Activated CD8-positive, alpha-beta memory T cell treated with anti-CD3 and anti-CD28 coated beads, Interleukin-2, amount 10 ng/mL, durations not matched to agents 7 days and 5 days (primary cell): Measurements from ENCODE around the gene GLRA2. TPM values are rescaled to one million over a fixed set of nuclear protein-coding genes. Genes with fewer than 3 reads are reported as not detected.

Experiments
- ATAC-seq: fragments of 150-1000 bp; cut with Tn5 transposase; one replicate; pipeline ENCODE4 v1.10.0; 2021; ENCODE audit warnings: moderate library complexity
- CTCF ChIA-PET: fragments of 350-600 bp; sonication (Branson Sonifier 250); formaldehyde crosslinking; loops from one replicate; lab custom pipeline; 2021; ENCODE audit warnings: antibody characterized with exemption; lab: Charles Lee
- DNase-seq: peaks from one replicate; pipeline ENCODE4 v3.0.0-alpha.2; 2020
- H3K27ac Mint-ChIP-seq: one replicate; pipeline ENCODE4 v1.8.0; 2021; ENCODE audit warnings: mild to moderate bottlenecking, mixed read lengths
- H3K27me3 Mint-ChIP-seq: one replicate; pipeline ENCODE4 v1.8.0; 2021; ENCODE audit warnings: mixed read lengths
- H3K36me3 Mint-ChIP-seq: one replicate; pipeline ENCODE4 v1.8.0; 2021; ENCODE audit warnings: mild to moderate bottlenecking, mixed read lengths
- H3K4me1 Mint-ChIP-seq: one replicate; pipeline ENCODE4 v1.8.0; 2021; ENCODE audit warnings: mixed read lengths
- H3K4me3 Mint-ChIP-seq: one replicate; pipeline ENCODE4 v1.8.0; 2021; ENCODE audit warnings: mild to moderate bottlenecking, moderate library complexity, mixed read lengths
- H3K9me3 Mint-ChIP-seq: one replicate; pipeline ENCODE4 v1.8.0; 2022; ENCODE audit warnings: low read depth, mixed read lengths
- total RNA-seq, 2 experiments: library from RNA; stranded (reverse); gene quantifications; one replicate each; pipeline ENCODE4 v1.2.3, GENCODE V29; 2021

The GLRA2 gene
- total RNA-seq, 2 experiments from 2014 or later = not detected

- H3K27me3 Mint-ChIP-seq = no peaks in the 10 kb centered on the region
- H3K9me3 Mint-ChIP-seq = no peaks in the 10 kb centered on the region
- H3K27ac Mint-ChIP-seq = no peak overlapping the region
- CTCF ChIA-PET = no interaction called here
- ATAC-seq (no peak), DNase-seq (no peak)
- H3K36me3 Mint-ChIP-seq = no peaks in the 10 kb centered on the region
- H3K4me1 Mint-ChIP-seq = no peaks in the 10 kb centered on the region
- no peak overlapping the region for H3K4me3 Mint-ChIP-seq
These were observed 165.3 kb downstream of the GLRA2 start for GRCh38 chrX:14694611-14695010.

GRCh38 chrX:14697451-14697850 lies 168.1 kb downstream of the GLRA2 start:
- CTCF ChIA-PET = no interaction called here
- Mint-ChIP-seq H3K9me3 (no peaks in the 10 kb centered on the region), H3K4me3 (no peak overlapping the region), H3K27ac (no peak overlapping the region), H3K4me1 (no peaks in the 10 kb centered on the region), H3K36me3 (no peaks in the 10 kb centered on the region), H3K27me3 (no peaks in the 10 kb centered on the region)
- DNase-seq (peak; percentile 37), ATAC-seq (no peak)

- CTCF ChIA-PET = no interaction called here
- Mint-ChIP-seq H3K4me1 (no peaks in the 10 kb centered on the region), H3K27me3 (no peaks in the 10 kb centered on the region), H3K36me3 (no peaks in the 10 kb centered on the region), H3K27ac (no peak overlapping the region), H3K4me3 (no peak overlapping the region), H3K9me3 (no peaks in the 10 kb centered on the region)
- no peak for ATAC-seq
- no peak for DNase-seq
These were observed 169.5 kb downstream of the GLRA2 start for GRCh38 chrX:14698790-14699189.

- Mint-ChIP-seq H3K9me3 (no peaks in the 10 kb centered on the region), H3K4me3 (no peak overlapping the region), H3K27me3 (no peaks in the 10 kb centered on the region), H3K4me1 (no peaks in the 10 kb centered on the region), H3K27ac (no peak overlapping the region), H3K36me3 (no peaks in the 10 kb centered on the region)
- DNase-seq = no peak
- ATAC-seq = no peak
- CTCF ChIA-PET = no interaction called here
These were observed 171.6 kb downstream of the GLRA2 start for GRCh38 chrX:14700982-14701381.

- ATAC-seq (no peak), DNase-seq (no peak)
- Mint-ChIP-seq H3K9me3 (no peaks in the 10 kb centered on the region), H3K36me3 (no peaks in the 10 kb centered on the region), H3K4me3 (no peak overlapping the region), H3K4me1 (no peaks in the 10 kb centered on the region), H3K27ac (no peak overlapping the region), H3K27me3 (no peaks in the 10 kb centered on the region)
- CTCF ChIA-PET = no interaction called here
These were observed 172.8 kb downstream of the GLRA2 start for GRCh38 chrX:14702145-14702544.

- Mint-ChIP-seq H3K4me1 (no peaks in the 10 kb centered on the region), H3K36me3 (no peaks in the 10 kb centered on the region), H3K9me3 (no peaks in the 10 kb centered on the region), H3K27me3 (no peaks in the 10 kb centered on the region), H3K27ac (no peak overlapping the region), H3K4me3 (no peak overlapping the region)
- CTCF ChIA-PET = no interaction called here
- DNase-seq (no peak), ATAC-seq (no peak)
These were observed 182.8 kb downstream of the GLRA2 start for GRCh38 chrX:14712096-14712495.

- H3K36me3 Mint-ChIP-seq = no peaks in the 10 kb centered on the region
- H3K9me3 Mint-ChIP-seq = no peaks in the 10 kb centered on the region
- no peak overlapping the region for H3K4me3 Mint-ChIP-seq
- H3K27me3 Mint-ChIP-seq = no peaks in the 10 kb centered on the region
- no peak for ATAC-seq
- no peaks in the 10 kb centered on the region for H3K4me1 Mint-ChIP-seq
- H3K27ac Mint-ChIP-seq = no peak overlapping the region
- CTCF ChIA-PET = no interaction called here
- no peak for DNase-seq
These were observed 188.6 kb downstream of the GLRA2 start for GRCh38 chrX:14717949-14718348.

- no peaks in the 10 kb centered on the region for H3K27me3 Mint-ChIP-seq
- H3K4me3 Mint-ChIP-seq = no peak overlapping the region
- H3K9me3 Mint-ChIP-seq = no peaks in the 10 kb centered on the region
- no peaks in the 10 kb centered on the region for H3K4me1 Mint-ChIP-seq
- no peak overlapping the region for H3K27ac Mint-ChIP-seq
- CTCF ChIA-PET = no interaction called here
- DNase-seq = no peak
- ATAC-seq = no peak
- H3K36me3 Mint-ChIP-seq = no peaks in the 10 kb centered on the region
These were observed 189.1 kb downstream of the GLRA2 start for GRCh38 chrX:14718403-14718802.

- DNase-seq = no peak
- ATAC-seq = no peak
- no peaks in the 10 kb centered on the region for H3K4me1 Mint-ChIP-seq
- H3K27me3 Mint-ChIP-seq = no peaks in the 10 kb centered on the region
- CTCF ChIA-PET = no interaction called here
- no peak overlapping the region for H3K4me3 Mint-ChIP-seq
- H3K36me3 Mint-ChIP-seq = no peaks in the 10 kb centered on the region
- no peak overlapping the region for H3K27ac Mint-ChIP-seq
- H3K9me3 Mint-ChIP-seq = no peaks in the 10 kb centered on the region
These were observed 199.7 kb downstream of the GLRA2 start for GRCh38 chrX:14729058-14729457.

- DNase-seq (no peak), ATAC-seq (no peak)
- Mint-ChIP-seq H3K27me3 (no peaks in the 10 kb centered on the region), H3K4me1 (no peaks in the 10 kb centered on the region), H3K36me3 (no peaks in the 10 kb centered on the region), H3K9me3 (no peaks in the 10 kb centered on the region), H3K4me3 (no peak overlapping the region), H3K27ac (no peak overlapping the region)
- CTCF ChIA-PET = no interaction called here
These were observed 209.3 kb downstream of the GLRA2 start for GRCh38 chrX:14738643-14739042.

- Mint-ChIP-seq H3K36me3 (no peaks in the 10 kb centered on the region), H3K4me3 (no peak overlapping the region), H3K9me3 (no peaks in the 10 kb centered on the region), H3K4me1 (no peaks in the 10 kb centered on the region), H3K27ac (no peak overlapping the region), H3K27me3 (no peaks in the 10 kb centered on the region)
- CTCF ChIA-PET = no interaction called here
- DNase-seq = no peak
- no peak for ATAC-seq
These were observed 224.1 kb downstream of the GLRA2 start for GRCh38 chrX:14753441-14753840.

- CTCF ChIA-PET = no interaction called here
- Mint-ChIP-seq H3K27me3 (no peaks in the 10 kb centered on the region), H3K9me3 (no peaks in the 10 kb centered on the region), H3K4me3 (no peak overlapping the region), H3K4me1 (no peaks in the 10 kb centered on the region), H3K27ac (no peak overlapping the region), H3K36me3 (no peaks in the 10 kb centered on the region)
- no peak for ATAC-seq
- no peak for DNase-seq
These were observed 228.7 kb downstream of the GLRA2 start for GRCh38 chrX:14758029-14758491.

GRCh38 chrX:14775416-14775815 lies 246.1 kb downstream of the GLRA2 start:
- H3K4me1 Mint-ChIP-seq = no peaks in the 10 kb centered on the region
- DNase-seq (no peak), ATAC-seq (no peak)
- no peak overlapping the region for H3K27ac Mint-ChIP-seq
- H3K27me3 Mint-ChIP-seq = no peaks in the 10 kb centered on the region
- H3K36me3 Mint-ChIP-seq = no peaks in the 10 kb centered on the region
- no peak overlapping the region for H3K4me3 Mint-ChIP-seq
- CTCF ChIA-PET = no interaction called here
- peaks cover 5% of the 10 kb centered on the region for H3K9me3 Mint-ChIP-seq

GRCh38 chrX:14776901-14777300 lies 247.6 kb downstream of the GLRA2 start:
- no peaks in the 10 kb centered on the region for H3K27me3 Mint-ChIP-seq
- ATAC-seq (no peak), DNase-seq (no peak)
- CTCF ChIA-PET = no interaction called here
- H3K9me3 Mint-ChIP-seq = no peaks in the 10 kb centered on the region
- no peaks in the 10 kb centered on the region for H3K4me1 Mint-ChIP-seq
- no peaks in the 10 kb centered on the region for H3K36me3 Mint-ChIP-seq
- H3K4me3 Mint-ChIP-seq = no peak overlapping the region
- H3K27ac Mint-ChIP-seq = no peak overlapping the region

GRCh38 chrX:14777525-14777924 lies 248.2 kb downstream of the GLRA2 start:
- no peak overlapping the region for H3K4me3 Mint-ChIP-seq
- peaks cover 1% of the 10 kb centered on the region for H3K36me3 Mint-ChIP-seq
- H3K4me1 Mint-ChIP-seq = no peaks in the 10 kb centered on the region
- H3K9me3 Mint-ChIP-seq = no peaks in the 10 kb centered on the region
- no peak for ATAC-seq
- no peak overlapping the region for H3K27ac Mint-ChIP-seq
- CTCF ChIA-PET = no interaction called here
- DNase-seq = no peak
- H3K27me3 Mint-ChIP-seq = no peaks in the 10 kb centered on the region
